GM12864 (cell line): Measurements from ENCODE around the gene KCNN1.
"Not testable (repeated sequence)": the region's sequence is repeated elsewhere in the genome, so short reads cannot be mapped to it uniquely, and the experiment has no call there.

ENCODE experiments used
- DNase-seq: peaks from one replicate; pipeline ENCODE4 v3.0.0-alpha.2; 2011; ENCODE audit warnings: low read depth
- H3K4me3 ChIP-seq: 2 replicates; pipeline ENCODE4 v1.5.1; 2011; ENCODE audit warnings: mild to moderate bottlenecking, low read depth, low read length, control low read depth
- CTCF ChIP-seq: IDR thresholded peaks from 2 replicates; pipeline ENCODE4 v1.5.1; 2011; ENCODE audit warnings: low read depth, mild to moderate bottlenecking, moderate library complexity, low read length, control low read depth, inconsistent platforms; ENCODE audit errors: missing control alignments

The KCNN1 gene

GRCh38 chr19:18002347-18002850 lies 35.5 kb downstream of the KCNN1 start:
- no peak for DNase-seq
- no peak for TF ChIP-seq CTCF
- peak overlapping the region; percentile 54 for H3K4me3 ChIP-seq

GRCh38 chr19:18005750-18006149 lies 38.8 kb downstream of the KCNN1 start:
- not testable (repeated sequence) for DNase-seq, H3K4me3 ChIP-seq

GRCh38 chr19:18007044-18007916 lies 40.4 kb downstream of the KCNN1 start:
- no peak for DNase-seq
- peak overlapping the region; percentile 35 for H3K4me3 ChIP-seq
- TF ChIP-seq CTCF: peak; percentile 99

GRCh38 chr19:18007917-18008673 lies 41.2 kb downstream of the KCNN1 start, which contains the start of gene ARRDC2:
Gene ARRDC2, plus strand, starts transcription at chr19:18008170. Its CDS starts 141 bp downstream, at chr19:18008311.
- TF ChIP-seq CTCF: no peak
- peak; percentile 57 for DNase-seq
- peak within 1 kb of the TSS; percentile 52 for H3K4me3 ChIP-seq

- no peak for DNase-seq
- no peak for TF ChIP-seq CTCF
- H3K4me3 ChIP-seq: no peak overlapping the region
Observed at GRCh38 chr19:18008814-18009213, 41.9 kb downstream of the KCNN1 start.

- DNase-seq: no peak
- no peak for TF ChIP-seq CTCF
Observed at GRCh38 chr19:18009412-18010066, 42.6 kb downstream of the KCNN1 start.

GRCh38 chr19:18010149-18010548 lies 43.2 kb downstream of the KCNN1 start:
- DNase-seq: no peak
- H3K4me3 ChIP-seq: no peak overlapping the region
- TF ChIP-seq CTCF: no peak

More at GRCh38 chr19:18009412-18010066, 42.6 kb downstream of the KCNN1 start:
- no peak overlapping the region for H3K4me3 ChIP-seq
